Spleen (tissue), 7 donors: ENCODE data around the gene VKORC1L1.

Experiments used
- POLR2A ChIP-seq, 3 donors: fragments of 450-650 bp; IDR thresholded peaks; one replicate each; pipeline ENCODE4 v1.5.1; 2017; ENCODE audit warnings: antibody characterized with exemption in 3 of 3, mild to moderate bottlenecking in 1 of 3
- TF ChIP-seq, protein P1 (sequence below), 11 experiments: fragments of 200-600 bp in 7 of 11; fragments of 450-650 bp in 4 of 11; sonication (generic) in 4 of 11; IDR thresholded peaks in 8 of 11; conservative IDR thresholded peaks in 3 of 11; 1 replicate in 7 of 11; 2 replicates in 4 of 11; pipeline versions ENCODE4 v1.4.0 to v1.8.0; 2016 to 2021; ENCODE audit warnings: antibody characterized with exemption in 11 of 11, inconsistent platforms in 4 of 11, mild to moderate bottlenecking in 1 of 11
- donor health status: DM: no; HTN: no; CAD: no; lungs with moderate emphysema.
- donor health status: DM: no; HTN: no; CAD: no.
- donor health status: DM: no; HTN: no; CAD: no.

- TF ChIP-seq, protein P1, sequence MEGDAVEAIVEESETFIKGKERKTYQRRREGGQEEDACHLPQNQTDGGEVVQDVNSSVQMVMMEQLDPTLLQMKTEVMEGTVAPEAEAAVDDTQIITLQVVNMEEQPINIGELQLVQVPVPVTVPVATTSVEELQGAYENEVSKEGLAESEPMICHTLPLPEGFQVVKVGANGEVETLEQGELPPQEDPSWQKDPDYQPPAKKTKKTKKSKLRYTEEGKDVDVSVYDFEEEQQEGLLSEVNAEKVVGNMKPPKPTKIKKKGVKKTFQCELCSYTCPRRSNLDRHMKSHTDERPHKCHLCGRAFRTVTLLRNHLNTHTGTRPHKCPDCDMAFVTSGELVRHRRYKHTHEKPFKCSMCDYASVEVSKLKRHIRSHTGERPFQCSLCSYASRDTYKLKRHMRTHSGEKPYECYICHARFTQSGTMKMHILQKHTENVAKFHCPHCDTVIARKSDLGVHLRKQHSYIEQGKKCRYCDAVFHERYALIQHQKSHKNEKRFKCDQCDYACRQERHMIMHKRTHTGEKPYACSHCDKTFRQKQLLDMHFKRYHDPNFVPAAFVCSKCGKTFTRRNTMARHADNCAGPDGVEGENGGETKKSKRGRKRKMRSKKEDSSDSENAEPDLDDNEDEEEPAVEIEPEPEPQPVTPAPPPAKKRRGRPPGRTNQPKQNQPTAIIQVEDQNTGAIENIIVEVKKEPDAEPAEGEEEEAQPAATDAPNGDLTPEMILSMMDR (IDR thresholded peaks at IDR 0.05 in 8 of 11, conservative IDR thresholded peaks at IDR 0.05 in 3 of 11): no peak
- no peak for TF ChIP-seq POLR2A (IDR thresholded peaks at IDR 0.05)
Observed at GRCh38 chr7:65892835-65893234, 20.0 kb downstream of the VKORC1L1 start.
